ENCODE data around the gene TMEM222. TPM values are rescaled to one million over a fixed set of nuclear protein-coding genes. Genes with fewer than 3 reads are reported as not detected.

TMEM222 gene
- total RNA-seq, 1 donor from 2014 or later, result 38.6 TPM

GRCh38 chr1:27331922-27332321, 10.0 kb downstream of the TMEM222 start:
- H3K4me3 Mint-ChIP-seq, result no peak overlapping the region
- no peak overlapping the region for H3K27ac Mint-ChIP-seq
- DNase-seq (ENCODE audit: extremely low spot score, unreplicated experiment), result no peak
- H3K27me3 Mint-ChIP-seq, result no peaks in the 10 kb centered on the region
- H3K9me3 Mint-ChIP-seq, result no peaks in the 10 kb centered on the region
- H3K36me3 Mint-ChIP-seq, result peaks cover 13% of the 10 kb centered on the region
- no peak for TF ChIP-seq CTCF (conservative IDR thresholded peaks at IDR 0.05)
- peaks cover 2% of the 10 kb centered on the region for H3K4me1 Mint-ChIP-seq (ENCODE audit: unreplicated experiment)

- no peak for DNase-seq (ENCODE audit: extremely low spot score, unreplicated experiment)
- no peaks in the 10 kb centered on the region for H3K4me1 Mint-ChIP-seq (ENCODE audit: unreplicated experiment)
- H3K9me3 Mint-ChIP-seq, result no peaks in the 10 kb centered on the region
- H3K27ac Mint-ChIP-seq, result no peak overlapping the region
- H3K4me3 Mint-ChIP-seq, result no peak overlapping the region
- no peaks in the 10 kb centered on the region for H3K27me3 Mint-ChIP-seq
- H3K36me3 Mint-ChIP-seq, result peaks cover 13% of the 10 kb centered on the region
- TF ChIP-seq CTCF (conservative IDR thresholded peaks at IDR 0.05), result peak; percentile 87
These were observed 10.7 kb downstream of the TMEM222 start for GRCh38 chr1:27332536-27333281.

- H3K4me1 Mint-ChIP-seq (ENCODE audit: unreplicated experiment), result peaks cover under 1% of the 10 kb centered on the region
- DNase-seq (ENCODE audit: extremely low spot score, unreplicated experiment), result no peak
These were observed 11.8 kb downstream of the TMEM222 start for GRCh38 chr1:27333717-27334279.

GRCh38 chr1:27335506-27336422, 13.8 kb downstream of the TMEM222 start:
- peaks cover 13% of the 10 kb centered on the region for H3K36me3 Mint-ChIP-seq
- peaks cover 11% of the 10 kb centered on the region for H3K4me1 Mint-ChIP-seq (ENCODE audit: unreplicated experiment)
- no peak overlapping the region for H3K4me3 Mint-ChIP-seq
- no peaks in the 10 kb centered on the region for H3K27me3 Mint-ChIP-seq
- TF ChIP-seq CTCF (conservative IDR thresholded peaks at IDR 0.05), result no peak
- DNase-seq (ENCODE audit: extremely low spot score, unreplicated experiment), result no peak
- H3K27ac Mint-ChIP-seq, result no peak overlapping the region
- H3K9me3 Mint-ChIP-seq, result no peaks in the 10 kb centered on the region

More at GRCh38 chr1:27333717-27334279, 11.8 kb downstream of the TMEM222 start:
- Mint-ChIP-seq H3K36me3 (peaks cover 13% of the 10 kb centered on the region), H3K27me3 (no peaks in the 10 kb centered on the region), H3K9me3 (no peaks in the 10 kb centered on the region), H3K4me3 (no peak overlapping the region), H3K27ac (no peak overlapping the region)
- no peak for TF ChIP-seq CTCF (conservative IDR thresholded peaks at IDR 0.05)

GRCh38 chr1:27336756-27337155, 14.8 kb downstream of the TMEM222 start:
- H3K36me3 Mint-ChIP-seq, result peaks cover 13% of the 10 kb centered on the region
- H3K4me1 Mint-ChIP-seq (ENCODE audit: unreplicated experiment), result peaks cover 18% of the 10 kb centered on the region
- DNase-seq (ENCODE audit: extremely low spot score, unreplicated experiment), result no peak
- H3K27ac Mint-ChIP-seq, result no peak overlapping the region
- TF ChIP-seq CTCF (conservative IDR thresholded peaks at IDR 0.05), result no peak
- no peak overlapping the region for H3K4me3 Mint-ChIP-seq
- no peaks in the 10 kb centered on the region for H3K9me3 Mint-ChIP-seq
- no peaks in the 10 kb centered on the region for H3K27me3 Mint-ChIP-seq

Data from type B pancreatic cell (in vitro differentiated cells).